LNCaP clone FGC (cell line): Measurements from ENCODE around the gene ZNF786.

Source experiments
- DNase-seq: peaks from one replicate; pipeline ENCODE4 v3.0.0-alpha.2; 2011; ENCODE audit warnings: low read depth
- H3K4me3 ChIP-seq: 2 replicates; pipeline ENCODE4 v1.5.1; 2011; ENCODE audit warnings: mild to moderate bottlenecking, low read depth, low read length, control low read depth
- CTCF ChIP-seq: IDR thresholded peaks from 2 replicates; pipeline ENCODE4 v1.5.1; 2012; ENCODE audit warnings: mild to moderate bottlenecking; ENCODE audit not compliant: control insufficient read depth, insufficient read depth; ENCODE audit errors: extremely low read depth

Gene ZNF786

GRCh38 chr7:149085866-149086265 lies 4.7 kb downstream of the ZNF786 start:
- TF ChIP-seq CTCF: no peak
- DNase-seq: no peak
- no peak overlapping the region for H3K4me3 ChIP-seq

- no peak overlapping the region for H3K4me3 ChIP-seq
- TF ChIP-seq CTCF: no peak
- no peak for DNase-seq
These were observed 6.1 kb downstream of the ZNF786 start for GRCh38 chr7:149084407-149084806.

GRCh38 chr7:149081914-149082313 lies 8.6 kb downstream of the ZNF786 start:
- no peak for TF ChIP-seq CTCF
- DNase-seq: no peak
- no peak overlapping the region for H3K4me3 ChIP-seq

- no peak for TF ChIP-seq CTCF
- H3K4me3 ChIP-seq: no peak overlapping the region
- no peak for DNase-seq
These were observed 12.9 kb downstream of the ZNF786 start for GRCh38 chr7:149077594-149077993.

GRCh38 chr7:149075286-149075685 lies 15.2 kb downstream of the ZNF786 start:
- H3K4me3 ChIP-seq: no peak overlapping the region
- TF ChIP-seq CTCF: no peak
- no peak for DNase-seq

GRCh38 chr7:149074116-149074885 lies 16.2 kb downstream of the ZNF786 start:
- no peak for DNase-seq
- H3K4me3 ChIP-seq: no peak overlapping the region
- no peak for TF ChIP-seq CTCF

GRCh38 chr7:149072438-149072775 lies 18.1 kb downstream of the ZNF786 start:
- DNase-seq: no peak
- no peak overlapping the region for H3K4me3 ChIP-seq
- TF ChIP-seq CTCF: no peak
